ACHN (cell line): ENCODE measurements around the gene KPNA4.
"Not testable (repeated sequence)": the region's sequence is repeated elsewhere in the genome, so short reads cannot be mapped to it uniquely, and the experiment has no call there.

ENCODE experiments used
- DNase-seq: peaks from one replicate; pipeline ENCODE4 v3.0.0-alpha.2; 2015
- in situ Hi-C: cut with HindIII; loops from 2 replicates; pipeline ENCODE4 v1.10.0; 2017; ENCODE audit warnings: low sequenced_read_pairs, low pct_ligation_motif_present, low pct_unique_long_range_greater_than_20kb

The KPNA4 gene

GRCh38 chr3:160576621-160577020 lies 11.2 kb upstream of the KPNA4 start:
- DNase-seq: no peak
- in situ Hi-C loops: no loop called here

DNA sequence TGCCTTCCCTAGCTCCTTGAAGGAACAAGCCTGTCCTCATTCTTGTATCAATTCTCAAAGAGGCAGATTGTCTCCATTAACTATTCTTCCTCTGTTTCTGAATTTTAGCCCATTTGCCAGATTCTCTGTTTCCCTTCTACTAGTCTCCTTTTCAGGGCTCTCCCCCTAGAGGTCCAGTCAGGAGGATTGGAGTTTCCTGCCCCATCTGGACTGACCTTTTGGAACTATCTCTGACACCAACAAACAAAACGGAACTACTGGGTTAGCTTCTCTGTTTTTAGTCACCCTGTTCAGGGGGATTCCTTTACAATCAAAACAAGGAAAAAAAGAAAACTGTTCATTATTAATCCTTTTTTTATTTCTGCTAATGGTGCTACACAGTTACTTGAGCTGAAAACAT lies 10.2 kb upstream of the KPNA4 start:
- DNase-seq: no peak
- in situ Hi-C loops: no loop called here

DNA sequence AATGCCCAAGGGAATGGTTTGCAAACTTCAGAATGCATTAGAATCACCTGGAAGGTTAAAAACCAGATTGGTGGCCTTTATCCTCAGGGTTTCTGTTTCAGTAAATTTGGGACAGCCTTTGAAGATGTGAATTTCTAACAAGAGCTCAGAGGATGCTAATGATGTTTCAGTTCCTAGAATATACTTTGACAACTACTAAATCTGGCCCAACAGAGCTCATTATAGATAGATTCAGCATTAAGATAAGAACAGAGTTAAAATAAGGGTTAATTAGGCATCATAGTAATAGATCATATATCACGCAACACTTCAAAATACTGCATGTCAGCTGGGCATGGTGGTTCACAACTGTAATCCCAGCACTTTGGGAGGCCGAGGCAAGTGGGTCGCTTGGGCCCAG lies 9.3 kb upstream of the KPNA4 start:
- DNase-seq: no peak
- in situ Hi-C loops: no loop called here

DNA sequence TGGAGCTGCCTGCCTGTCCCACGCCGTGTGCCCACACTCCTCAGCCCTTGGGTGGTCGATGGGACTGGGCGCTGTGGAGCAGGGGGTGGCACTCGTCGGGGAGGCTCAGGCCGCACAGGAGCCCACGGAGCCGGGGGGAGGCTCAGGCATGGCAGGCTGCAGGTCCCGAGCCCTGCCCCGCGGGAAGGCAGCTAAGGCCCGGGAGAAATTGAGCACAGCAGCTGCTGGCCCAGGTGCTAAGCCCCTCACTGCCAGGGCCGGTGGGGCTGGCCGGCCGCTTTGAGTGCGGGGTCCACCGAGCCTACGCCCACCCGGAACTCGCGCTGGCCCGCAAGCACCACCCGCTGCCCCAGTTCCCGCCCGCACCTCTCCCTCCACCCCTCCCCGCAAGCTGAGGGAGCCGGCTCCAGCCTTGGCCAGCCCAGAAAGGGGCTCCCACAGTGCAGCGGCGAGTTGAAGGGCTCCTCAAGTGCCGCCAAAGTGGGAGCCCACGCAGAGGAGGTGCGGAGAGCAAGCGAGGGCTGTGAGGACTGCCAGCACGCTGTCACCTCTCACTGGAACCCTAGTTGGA lies 8.7 kb upstream of the KPNA4 start:
- in situ Hi-C loops, DNase-seq: not testable (repeated sequence)

- DNase-seq: no peak
- in situ Hi-C loops: no loop called here
These were observed 4.7 kb upstream of the KPNA4 start for GRCh38 chr3:160569894-160570652.

- DNase-seq: no peak
- in situ Hi-C loops: no loop called here
These were observed 3.6 kb upstream of the KPNA4 start for GRCh38 chr3:160568989-160569388.

GRCh38 chr3:160567774-160568173 lies 2.4 kb upstream of the KPNA4 start:
- in situ Hi-C loops: no loop called here
- no peak for DNase-seq

DNA sequence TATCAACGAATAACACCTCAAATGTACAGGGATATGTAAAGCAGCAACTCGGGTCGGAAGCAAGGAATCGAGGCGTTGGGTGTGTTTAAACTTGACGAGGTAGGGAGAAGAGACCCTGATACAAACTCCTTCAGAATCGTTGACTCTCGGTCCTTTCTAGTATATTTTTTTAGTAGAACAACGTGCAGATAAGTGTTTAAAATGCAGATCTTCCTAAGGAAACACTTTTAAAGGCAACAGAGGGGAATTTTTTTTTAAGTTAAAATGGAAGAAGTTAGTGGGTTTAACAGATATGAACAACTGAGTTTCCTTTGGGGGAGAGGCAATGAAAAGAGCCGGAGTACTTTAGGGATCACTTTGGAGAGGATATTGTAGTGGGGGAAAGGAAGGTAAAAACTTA lies 1.1 kb upstream of the KPNA4 start:
- in situ Hi-C loops: no loop called here
- no peak for DNase-seq

DNA sequence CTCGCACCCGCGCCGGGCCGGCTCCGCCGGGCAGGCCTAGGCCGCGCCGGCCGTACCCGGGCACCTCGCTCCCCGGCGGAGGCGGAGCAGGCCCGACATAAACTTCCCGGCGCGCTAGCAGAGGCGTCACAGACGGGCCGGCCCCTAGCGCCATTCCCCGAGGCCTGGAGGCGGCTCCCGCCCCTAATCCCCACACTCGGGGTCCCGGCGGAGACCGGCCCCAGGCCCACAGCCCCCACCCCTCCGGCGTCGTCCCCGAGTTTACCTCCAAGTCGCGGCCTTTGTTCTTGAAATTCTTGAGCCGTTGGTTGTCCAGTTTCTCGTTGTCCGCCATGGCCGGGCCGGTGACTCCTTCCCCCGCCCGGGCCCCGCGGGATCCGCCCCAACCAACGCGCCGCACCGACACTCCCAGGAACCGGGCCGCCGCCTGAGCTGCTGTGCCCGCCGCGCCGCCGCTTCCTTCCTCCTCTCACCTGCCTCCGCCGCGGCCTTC lies 376 bp downstream of the KPNA4 start:
- in situ Hi-C loops: no loop called here
- DNase-seq: peak; percentile 62

- in situ Hi-C loops: no loop called here
- peak; percentile 7 for DNase-seq
These were observed 986 bp downstream of the KPNA4 start for GRCh38 chr3:160564258-160564911.

DNA sequence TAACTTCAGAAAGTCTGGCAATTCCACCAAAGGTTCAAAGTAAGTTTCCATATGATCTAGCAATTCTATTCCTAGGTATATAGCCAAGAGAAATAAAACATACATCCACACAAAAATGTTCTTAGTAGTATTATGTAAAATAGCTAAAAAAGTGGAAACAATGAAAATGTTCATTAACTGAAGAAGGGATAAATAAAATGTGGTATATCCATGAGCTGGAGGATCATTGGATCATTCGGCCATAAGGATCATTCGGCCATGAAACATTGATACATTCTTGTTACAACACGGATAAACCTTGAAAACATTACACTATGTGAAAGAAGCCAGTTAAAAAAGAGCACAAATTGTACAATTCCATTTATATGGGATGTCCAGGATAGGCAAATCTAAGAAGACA lies 2.4 kb downstream of the KPNA4 start:
- no peak for DNase-seq
- in situ Hi-C loops: no loop called here

DNA sequence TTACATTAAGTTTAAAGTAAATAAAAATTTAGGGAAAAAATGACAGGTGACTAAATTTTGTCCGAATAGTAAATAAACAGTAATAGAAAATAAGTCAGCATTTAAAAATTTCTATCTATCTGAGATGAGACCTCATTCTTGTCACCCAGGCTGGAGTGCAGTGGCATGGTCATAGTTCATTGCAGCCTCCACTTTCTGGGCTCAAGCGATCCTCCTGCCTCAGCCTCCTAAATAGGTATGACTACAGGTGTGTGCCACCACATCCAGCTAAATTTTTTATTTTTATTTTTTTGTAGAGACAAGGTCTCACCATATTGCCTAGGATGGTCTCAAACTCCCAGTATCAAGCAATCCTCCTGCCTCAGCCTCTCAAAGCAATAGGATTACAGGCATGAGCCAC lies 7.8 kb downstream of the KPNA4 start:
- in situ Hi-C loops: no loop called here

GRCh38 chr3:160556141-160556540 lies 9.2 kb downstream of the KPNA4 start:
- in situ Hi-C loops: no loop called here
- no peak for DNase-seq

More for the DNA sequence above, 7.8 kb downstream of the KPNA4 start:
- DNase-seq: no peak

GRCh38 chr3:160554980-160555379 lies 10.4 kb downstream of the KPNA4 start:
- DNase-seq: no peak
- in situ Hi-C loops: no loop called here

- no peak for DNase-seq
- in situ Hi-C loops: no loop called here
These were observed 11.5 kb downstream of the KPNA4 start for GRCh38 chr3:160553827-160554226.

DNA sequence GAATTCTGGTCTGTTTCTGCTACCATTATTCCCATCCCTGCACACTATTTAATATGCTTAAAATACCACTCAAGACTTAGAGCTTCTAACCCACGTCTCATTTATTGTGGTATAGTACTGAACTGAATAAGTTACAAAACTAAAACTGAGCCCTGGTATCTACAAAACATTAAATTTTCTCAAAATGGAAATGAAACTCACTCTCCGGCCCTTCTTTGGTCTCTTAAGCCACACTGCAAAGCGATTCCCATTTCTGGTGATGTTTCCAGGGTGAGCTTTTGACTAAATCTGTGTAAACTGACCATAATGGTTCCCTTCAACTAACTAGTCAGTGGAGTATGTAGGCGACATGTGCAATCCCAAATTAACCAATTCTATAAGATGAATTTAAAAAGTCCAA lies 18.6 kb downstream of the KPNA4 start:
- no peak for DNase-seq
- in situ Hi-C loops: no loop called here

DNA sequence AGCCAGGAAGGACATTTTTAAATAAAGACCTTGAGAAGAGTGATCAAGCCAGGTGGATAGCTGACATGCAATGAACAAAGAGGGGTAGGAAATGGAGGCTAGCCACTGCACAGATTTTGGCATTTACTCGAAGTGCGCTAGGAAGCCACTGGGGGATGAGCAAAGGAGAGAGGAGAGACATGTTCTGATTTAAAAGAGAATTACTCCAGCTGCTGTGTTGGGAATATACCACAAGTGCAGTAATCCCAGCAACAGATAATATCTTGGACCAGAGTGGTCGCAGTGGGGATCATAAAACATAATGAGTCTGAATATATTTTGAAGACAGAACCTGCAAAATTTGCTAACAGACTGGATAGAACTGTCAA lies 19.9 kb downstream of the KPNA4 start:
- DNase-seq: no peak
- in situ Hi-C loops: no loop called here

- peak; percentile 60 for DNase-seq
These were observed 20.4 kb downstream of the KPNA4 start for GRCh38 chr3:160544844-160545503.

GRCh38 chr3:160540551-160540950 lies 24.8 kb downstream of the KPNA4 start:
- DNase-seq: no peak
- in situ Hi-C loops: no loop called here

More at GRCh38 chr3:160544844-160545503, 20.4 kb downstream of the KPNA4 start:
- in situ Hi-C loops: no loop called here
